ENCODE data around the gene CLPTM1L.
"Not testable (repeated sequence)": the region's sequence is repeated elsewhere in the genome, so short reads cannot be mapped to it uniquely, and the experiment has no call there.

Gene CLPTM1L

GRCh38 chr5:1339139-1339817 is 5.6 kb downstream of the CLPTM1L start:
- not testable (repeated sequence) for DNase-seq

- DNase-seq, result no peak
Measured at GRCh38 chr5:1338506-1339070, 6.3 kb downstream of the CLPTM1L start.

- no peak for DNase-seq
Measured at GRCh38 chr5:1338196-1338490, 6.8 kb downstream of the CLPTM1L start.

GRCh38 chr5:1337489-1338195 is 7.3 kb downstream of the CLPTM1L start:
- no peak for DNase-seq

GRCh38 chr5:1336749-1337488 is 8.0 kb downstream of the CLPTM1L start:
- DNase-seq, result no peak

- DNase-seq, result no peak
Measured at GRCh38 chr5:1336106-1336561, 8.8 kb downstream of the CLPTM1L start.

GRCh38 chr5:1335540-1336095 is 9.3 kb downstream of the CLPTM1L start:
- DNase-seq, result no peak

- DNase-seq, result no peak
Measured at GRCh38 chr5:1334831-1335539, 9.9 kb downstream of the CLPTM1L start.

- no peak for DNase-seq
Measured at GRCh38 chr5:1333986-1334385, 10.9 kb downstream of the CLPTM1L start.

- DNase-seq, result not testable (repeated sequence)
Measured at GRCh38 chr5:1333286-1333685, 11.6 kb downstream of the CLPTM1L start.

GRCh38 chr5:1332461-1333001 is 12.4 kb downstream of the CLPTM1L start:
- DNase-seq, result no peak

GRCh38 chr5:1331861-1332405 is 13.0 kb downstream of the CLPTM1L start:
- no peak for DNase-seq

GRCh38 chr5:1330847-1331831 is 13.8 kb downstream of the CLPTM1L start:
- no peak for DNase-seq

GRCh38 chr5:1330146-1330846 is 14.6 kb downstream of the CLPTM1L start:
- DNase-seq, result no peak

GRCh38 chr5:1329111-1329579 is 15.8 kb downstream of the CLPTM1L start:
- no peak for DNase-seq

GRCh38 chr5:1328237-1329110 is 16.4 kb downstream of the CLPTM1L start:
- DNase-seq, result not testable (repeated sequence)

- not testable (repeated sequence) for DNase-seq
Measured at GRCh38 chr5:1326901-1327756, 17.8 kb downstream of the CLPTM1L start.

- not testable (repeated sequence) for DNase-seq
Measured at GRCh38 chr5:1326532-1326875, 18.4 kb downstream of the CLPTM1L start.

Data from SHP77 treated with DMSO at 0.1 percent for 48 hours (cell line).